K562 (cell line): ENCODE measurements around the gene LSM12. TPM values are rescaled to one million over a fixed set of nuclear protein-coding genes. Genes with fewer than 3 reads are reported as not detected.

Experiments used
- ATAC-seq: fragments of 200-7000 bp; cut with Tn5 transposase; 3 replicates; pipeline ENCODE4 v1.9.1; 2020; ENCODE audit warnings: moderate library complexity
- BruUV-seq: library from RNA; stranded (reverse); fragments of 400-500 nt; replicated peaks from 2 replicates; lab custom pipeline; 2021; lab: Mats Ljungman, UMichigan
- CTCF ChIA-PET: fragments of 300-600 bp; formaldehyde crosslinking; extraction: SDS; loops from one replicate; lab custom pipeline; 2021; ENCODE audit warnings: low intra/inter-chr PET ratio; lab: Yijun Ruan, JAX
- POLR2A ChIA-PET: fragments of 300-600, 350-650 bp; sonication (Branson Sonifier 250); formaldehyde crosslinking; extraction: SDS; loops from one replicate; lab custom pipeline; 2021; ENCODE audit warnings: antibody characterized with exemption, inconsistent platforms; lab: Yijun Ruan, JAX
- DNase-seq, 4 experiments: peaks; one replicate each; pipeline versions ENCODE4 v3.0.0 to v3.0.0-alpha.2; 2011 to 2018; ENCODE audit warnings: low spot score in 3 of 4, mixed read lengths in 3 of 4; ENCODE audit errors: extremely low read depth in 1 of 4
- FAIRE-seq: peaks from 2 replicates; lab custom pipeline; 2011; peaks lifted over from hg19 to GRCh38; lab: Jason Lieb, UNC
- H2AFZ ChIP-seq: 2 replicates; pipeline ENCODE4 v1.6.0; 2011; ENCODE audit warnings: low read depth, low read length, control low read depth, inconsistent platforms
- H3K27ac ChIP-seq: fragments of 200-600 bp; 3 replicates; pipeline ENCODE4 v1.8.0; 2011; ENCODE audit warnings: low read depth, mild to moderate bottlenecking, control low read depth, inconsistent platforms, low read length, moderate library complexity, mixed read lengths; ENCODE audit errors: extremely low read depth
- H3K27me3 ChIP-seq, 2 experiments: fragments of 300-600 bp in 1 of 2; 2 replicates in 1 of 2; 3 replicates in 1 of 2; pipeline versions ENCODE4 v1.6.0 to v1.8.0; 2011; ENCODE audit warnings: inconsistent platforms in 2 of 2, low read length in 2 of 2, mild to moderate bottlenecking in 1 of 2, mixed read lengths in 1 of 2, moderate library complexity in 1 of 2; ENCODE audit not compliant: control insufficient read depth in 2 of 2, insufficient read depth in 2 of 2
- H3K36me3 ChIP-seq: fragments of 300-600 bp; 3 replicates; pipeline ENCODE4 v1.8.0; 2011; ENCODE audit warnings: mild to moderate bottlenecking, low read length, inconsistent platforms; ENCODE audit not compliant: control insufficient read depth, insufficient read depth
- H3K4me1 ChIP-seq, 2 experiments: fragments of 200-600 bp in 1 of 2; replicated peaks in 1 of 2; 2 replicates in 1 of 2; 3 replicates in 1 of 2; pipeline versions ENCODE4 v1.5.1 to v1.8.0; 2011; ENCODE audit warnings: inconsistent platforms in 2 of 2, low read length in 2 of 2, mild to moderate bottlenecking in 1 of 2, mixed read lengths in 1 of 2, moderate library complexity in 1 of 2; ENCODE audit not compliant: control insufficient read depth in 2 of 2, insufficient read depth in 2 of 2
- H3K4me2 ChIP-seq: 2 replicates; pipeline ENCODE4 v1.6.1; 2011; ENCODE audit warnings: low read length, control low read depth, inconsistent platforms, mixed read lengths; ENCODE audit not compliant: insufficient read depth
- H3K4me3 ChIP-seq: fragments of 200-600 bp; sonication (generic), shearing (Covaris generic); 2 replicates; pipeline ENCODE4 v1.5.1; 2016; ENCODE audit warnings: control low read depth, inconsistent platforms
- H3K79me2 ChIP-seq: fragments of 200-600 bp; 3 replicates; pipeline ENCODE4 v1.8.0; 2011; ENCODE audit warnings: low read length, inconsistent platforms; ENCODE audit not compliant: control insufficient read depth, insufficient read depth
- H3K9ac ChIP-seq, 2 experiments: 2 replicates each; pipeline versions ENCODE4 v1.6.0 to v1.6.1; 2011; ENCODE audit warnings: low read depth in 2 of 2, low read length in 2 of 2, control low read depth in 1 of 2, inconsistent platforms in 1 of 2, mild to moderate bottlenecking in 1 of 2, mixed read lengths in 1 of 2; ENCODE audit not compliant: insufficient read depth in 1 of 2
- H3K9me1 ChIP-seq: one replicate; pipeline ENCODE4 v1.6.0; 2011; ENCODE audit warnings: inconsistent platforms, mild to moderate bottlenecking, low read length, moderate library complexity; ENCODE audit not compliant: control insufficient read depth, insufficient read depth
- H3K9me3 ChIP-seq: replicated peaks from 2 replicates; pipeline ENCODE4 v1.5.1; 2011; ENCODE audit warnings: low read depth, low read length, inconsistent platforms; ENCODE audit not compliant: control insufficient read depth, insufficient read depth
- H4K20me1 ChIP-seq: replicated peaks from 2 replicates; pipeline ENCODE4 v1.6.1; 2011; ENCODE audit warnings: low read length, inconsistent platforms, mixed read lengths; ENCODE audit not compliant: control insufficient read depth, insufficient read depth
- BHLHE40 ChIP-seq: IDR thresholded peaks from 2 replicates; pipeline ENCODE4 v1.6.1; 2011; ENCODE audit warnings: low read length, improper control_type of control experiment
- CREB1 ChIP-seq, 2 experiments: sonication (generic) in 1 of 2; formaldehyde crosslinking in 1 of 2; IDR thresholded peaks; 2 replicates each; pipeline versions ENCODE4 v1.6.1 to v1.8.0; 2012 to 2022; ENCODE audit warnings: inconsistent platforms in 1 of 2, mild to moderate bottlenecking in 1 of 2, missing genetic modification reagents in 1 of 2, moderate library complexity in 1 of 2
- CREM ChIP-seq: IDR thresholded peaks from 2 replicates; pipeline ENCODE4 v1.6.1; 2014; ENCODE audit warnings: antibody characterized with exemption, low read depth
- E2F1 ChIP-seq: sonication (generic); formaldehyde crosslinking; IDR thresholded peaks from 2 replicates; pipeline ENCODE4 v1.8.1; 2023; ENCODE audit warnings: mild to moderate bottlenecking, missing genetic modification reagents, moderate library complexity
- FIP1L1 ChIP-seq: fragments of 200-400 bp; formaldehyde crosslinking; IDR thresholded peaks from 2 replicates; pipeline ENCODE4 v1.6.1; 2018; ENCODE audit warnings: mild to moderate bottlenecking, low read depth, low read length; ENCODE audit not compliant: poor library complexity, severe bottlenecking
- TEAD1 ChIP-seq, 2 experiments: fragments of 450-650 bp in 1 of 2; sonication (generic) in 1 of 2; formaldehyde crosslinking; IDR thresholded peaks; 2 replicates each; pipeline versions ENCODE4 v1.4.0 to v1.8.0; 2020 to 2022; ENCODE audit warnings: mild to moderate bottlenecking in 2 of 2, missing genetic modification reagents in 1 of 2
- TFAP4 ChIP-seq: sonication (generic); formaldehyde crosslinking; IDR thresholded peaks from 2 replicates; pipeline ENCODE4 v1.8.0; 2022; ENCODE audit warnings: missing genetic modification reagents, mild to moderate bottlenecking, moderate library complexity, borderline replicate concordance
- WGBS: fragments of 100-300 bp; shearing (Covaris generic); methylation state at CpG from one replicate; pipeline ENCODE4 v1.1.6; 2016; ENCODE audit warnings: low coverage, mixed read lengths; ENCODE audit not compliant: insufficient coverage; ENCODE audit errors: missing lambda C conversion rate; 5-methylcytosine and 5-hydroxymethylcytosine counted together
- in situ Hi-C: fragments of 300-500 bp; cut with MboI; formaldehyde crosslinking; loops from 4 replicates; pipeline ENCODE4 v1.15.0; 2018; ENCODE audit warnings: inconsistent platforms, mixed read lengths
- intact Hi-C: fragments of 100-400 bp; cut with micrococcal nuclease; formaldehyde crosslinking; loops from 2 replicates; pipeline ENCODE4 v1.14.2; 2022
- polyA plus RNA-seq, 8 experiments: library from polyadenylated mRNA; depleted of rRNA in 4 of 8; stranded (reverse) in 5 of 8; unstranded in 3 of 8; fragments of >200 nt; fragmentation: Nextera tagmentation in 2 of 8; fragmentation: Illumina TruSeq in 1 of 8; extraction: Ambion mirVana in 2 of 8; extraction: Trizol in 1 of 8; gene quantifications; 2 replicates each; pipeline versions ENCODE4 v1.2.1 to v1.2.3, GENCODE V29; 2011 to 2014; ENCODE audit warnings: inconsistent platforms in 1 of 8, missing spikeins in 1 of 8
- total RNA-seq, 7 experiments: library from RNA; depleted of rRNA in 6 of 7; stranded (reverse); fragments of >200 nt in 6 of 7; fragmentation: Illumina TruSeq in 2 of 7; extraction: Trizol in 2 of 7; gene quantifications; 2 replicates each; pipeline versions ENCODE4 v1.2.1 to v1.2.3, GENCODE V29; 2011 to 2021; ENCODE audit warnings: low replicate concordance in 1 of 7
- TF ChIP-seq, protein P1 (sequence below): sonication (generic); formaldehyde crosslinking; IDR thresholded peaks from 2 replicates; pipeline ENCODE4 v1.8.1; 2023; ENCODE audit warnings: mild to moderate bottlenecking, missing genetic modification reagents
- TF ChIP-seq, protein P2 (sequence below), 2 experiments: fragments of 450-650 bp; conservative IDR thresholded peaks; 2 replicates each; pipeline ENCODE4 v1.6.1; 2017; ENCODE audit warnings: mild to moderate bottlenecking in 2 of 2, moderate library complexity in 2 of 2
- TF ChIP-seq, protein P3 (sequence below), 2 experiments: IDR thresholded peaks; 2 replicates each; pipeline ENCODE4 v1.6.1; 2011; ENCODE audit warnings: borderline replicate concordance in 1 of 2, control low read depth in 1 of 2, low read depth in 1 of 2, low read length in 1 of 2, mild to moderate bottlenecking in 1 of 2, mixed read lengths in 1 of 2, moderate library complexity in 1 of 2; ENCODE audit not compliant: insufficient read depth in 1 of 2, insufficient read length in 1 of 2, poor library complexity in 1 of 2, severe bottlenecking in 1 of 2; ENCODE audit errors: extremely low read depth in 1 of 2

Gene LSM12
- total and polyA plus RNA-seq, 9 of the 15 experiments (the other 6 are each of a cell fraction or from before 2014, with no cell fraction given), result 53.0 to 258 (median 89.3) TPM

- H3K79me2 ChIP-seq, result no peaks in the 10 kb centered on the region; the same call in 2 of the 3 replicates
- H3K27ac ChIP-seq, result peak overlapping the region; percentile 85
- FAIRE-seq (peak; percentile 75), DNase-seq (peak; percentile 34 to 56 (median 41)), ATAC-seq (peak; percentile 13)
- H3K9me1 ChIP-seq, result peaks cover 6% of the 10 kb centered on the region
- H3K4me2 ChIP-seq, result no peak overlapping the region; the same call in 1 of the 2 replicates
- intact Hi-C loops, result no loop called here
- no peaks in the 10 kb centered on the region for H3K36me3 ChIP-seq
- H3K9ac ChIP-seq, result peak overlapping the region; percentile 33 to 80
- no peaks in the 10 kb centered on the region for H3K27me3 ChIP-seq
- no peaks in the 10 kb centered on the region for H3K9me3 ChIP-seq
- 60% methylated on average over 13 of the region's 13 CpGs for WGBS
- H2AFZ ChIP-seq, result peak overlapping the region; percentile 51
- ChIA-PET POLR2A (interaction anchor here (0.5 to 2.1 kb wide), 4 partner anchors 14 to 104 kb away, joined by 3 to 10 read pairs (median 4); no protein-coding TSS in a partner anchor), CTCF (interaction anchor here (0.6 to 0.8 kb wide), 2 partner anchors 14 to 55 kb away, joined by 3 to 5 read pairs; no protein-coding TSS in a partner anchor)
- no peaks in the 10 kb centered on the region for H4K20me1 ChIP-seq
- BruUV-seq, result no TSS peak
- no peak overlapping the region for H3K4me3 ChIP-seq
- in situ Hi-C loops, result no loop called here
- H3K4me1 ChIP-seq, result peaks cover 33 to 55% of the 10 kb centered on the region in 2 experiments
- TF ChIP-seq FIP1L1, result no peak
- peak; percentile 47; the same call in 1 of the 2 replicates for TF ChIP-seq TFAP4 (CRISPR knock-in tag)
- TF ChIP-seq BHLHE40, result peak; percentile 51; the same call in 1 of the 2 replicates
- TF ChIP-seq, protein P1, sequence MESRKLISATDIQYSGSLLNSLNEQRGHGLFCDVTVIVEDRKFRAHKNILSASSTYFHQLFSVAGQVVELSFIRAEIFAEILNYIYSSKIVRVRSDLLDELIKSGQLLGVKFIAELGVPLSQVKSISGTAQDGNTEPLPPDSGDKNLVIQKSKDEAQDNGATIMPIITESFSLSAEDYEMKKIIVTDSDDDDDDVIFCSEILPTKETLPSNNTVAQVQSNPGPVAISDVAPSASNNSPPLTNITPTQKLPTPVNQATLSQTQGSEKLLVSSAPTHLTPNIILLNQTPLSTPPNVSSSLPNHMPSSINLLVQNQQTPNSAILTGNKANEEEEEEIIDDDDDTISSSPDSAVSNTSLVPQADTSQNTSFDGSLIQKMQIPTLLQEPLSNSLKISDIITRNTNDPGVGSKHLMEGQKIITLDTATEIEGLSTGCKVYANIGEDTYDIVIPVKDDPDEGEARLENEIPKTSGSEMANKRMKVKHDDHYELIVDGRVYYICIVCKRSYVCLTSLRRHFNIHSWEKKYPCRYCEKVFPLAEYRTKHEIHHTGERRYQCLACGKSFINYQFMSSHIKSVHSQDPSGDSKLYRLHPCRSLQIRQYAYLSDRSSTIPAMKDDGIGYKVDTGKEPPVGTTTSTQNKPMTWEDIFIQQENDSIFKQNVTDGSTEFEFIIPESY (CRISPR knock-in tag), result peak; percentile 63; the same call in 1 of the 2 replicates
- TF ChIP-seq, protein P2, sequence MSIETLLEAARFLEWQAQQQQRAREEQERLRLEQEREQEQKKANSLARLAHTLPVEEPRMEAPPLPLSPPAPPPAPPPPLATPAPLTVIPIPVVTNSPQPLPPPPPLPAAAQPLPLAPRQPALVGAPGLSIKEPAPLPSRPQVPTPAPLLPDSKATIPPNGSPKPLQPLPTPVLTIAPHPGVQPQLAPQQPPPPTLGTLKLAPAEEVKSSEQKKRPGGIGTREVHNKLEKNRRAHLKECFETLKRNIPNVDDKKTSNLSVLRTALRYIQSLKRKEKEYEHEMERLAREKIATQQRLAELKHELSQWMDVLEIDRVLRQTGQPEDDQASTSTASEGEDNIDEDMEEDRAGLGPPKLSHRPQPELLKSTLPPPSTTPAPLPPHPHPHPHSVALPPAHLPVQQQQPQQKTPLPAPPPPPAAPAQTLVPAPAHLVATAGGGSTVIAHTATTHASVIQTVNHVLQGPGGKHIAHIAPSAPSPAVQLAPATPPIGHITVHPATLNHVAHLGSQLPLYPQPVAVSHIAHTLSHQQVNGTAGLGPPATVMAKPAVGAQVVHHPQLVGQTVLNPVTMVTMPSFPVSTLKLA (conservative IDR thresholded peaks at IDR 0.05), result peak in 1 of 2 experiments; percentile 48; a peak in 1 of 4 replicates
- TF ChIP-seq CREB1 (IDR thresholded peaks at IDR 0.05), result no peak
- TF ChIP-seq CREB1 (CRISPR knock-in tag; IDR thresholded peaks at IDR 0.05), result 0 out of 2 replicates have a peak, but pooled peaks have one; percentile 27
- TF ChIP-seq TEAD1 (CRISPR knock-in tag; IDR thresholded peaks at IDR 0.05), result peak in 1 of 2 experiments; percentile 71; a peak in 1 of 4 replicates
- 0 out of 2 replicates have a peak, but pooled peaks have one; percentile 19 for TF ChIP-seq CREM
- TF ChIP-seq, protein P3, sequence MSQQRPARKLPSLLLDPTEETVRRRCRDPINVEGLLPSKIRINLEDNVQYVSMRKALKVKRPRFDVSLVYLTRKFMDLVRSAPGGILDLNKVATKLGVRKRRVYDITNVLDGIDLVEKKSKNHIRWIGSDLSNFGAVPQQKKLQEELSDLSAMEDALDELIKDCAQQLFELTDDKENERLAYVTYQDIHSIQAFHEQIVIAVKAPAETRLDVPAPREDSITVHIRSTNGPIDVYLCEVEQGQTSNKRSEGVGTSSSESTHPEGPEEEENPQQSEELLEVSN (IDR thresholded peaks at IDR 0.05; ENCODE audit: borderline replicate concordance in 1 of 2, extremely low read depth in 1 of 2, insufficient read depth in 1 of 2, insufficient read length in 1 of 2, low read depth in 1 of 2, low read length in 1 of 2, poor library complexity in 1 of 2, severe bottlenecking in 1 of 2), result peak; percentile 56 to 66
- no peak for TF ChIP-seq E2F1 (CRISPR knock-in tag)
Observed at GRCh38 chr17:44097110-44097958, 30.9 kb upstream of the LSM12 start.
